HL-60 (cell line): ENCODE measurements around the gene MYBPC3.

Experiments used
- DNase-seq, 2 experiments: peaks; one replicate each; pipeline ENCODE4 v3.0.0-alpha.2; 2010 to 2020; ENCODE audit warnings: low read depth in 1 of 2, low spot score in 1 of 2
- H3K27ac ChIP-seq: fragments of 250-450 bp; sonication (Bioruptor Pico); replicated peaks from 2 replicates; pipeline ENCODE4 v1.5.1; 2020; ENCODE audit warnings: mild to moderate bottlenecking, moderate library complexity
- H3K27me3 ChIP-seq: fragments of 250-450 bp; sonication (Bioruptor Pico); 2 replicates; pipeline ENCODE4 v1.5.1; 2021; ENCODE audit warnings: mild to moderate bottlenecking, moderate library complexity; ENCODE audit not compliant: insufficient read depth, poor library complexity, severe bottlenecking
- H3K4me3 ChIP-seq: replicated peaks from 2 replicates; pipeline ENCODE4 v1.5.1; 2011; ENCODE audit warnings: mild to moderate bottlenecking, control low read depth, low read length; ENCODE audit not compliant: insufficient read depth
- CTCF ChIP-seq: IDR thresholded peaks from one replicate; pipeline ENCODE4 v1.5.1; 2011; ENCODE audit warnings: low read length, control low read depth, inconsistent platforms; ENCODE audit not compliant: insufficient read depth
- GABPA ChIP-seq: IDR thresholded peaks from 2 replicates; pipeline ENCODE4 v1.6.1; 2012; ENCODE audit warnings: low read depth
- POLR2AphosphoS5 ChIP-seq: IDR thresholded peaks from 2 replicates; pipeline ENCODE4 v1.6.1; 2012; ENCODE audit warnings: low read depth
- REST ChIP-seq: IDR thresholded peaks from 2 replicates; pipeline ENCODE4 v1.6.1; 2012; ENCODE audit warnings: low read depth; ENCODE audit not compliant: insufficient replicate concordance
- SPI1 ChIP-seq: IDR thresholded peaks from 2 replicates; pipeline ENCODE4 v1.6.1; 2012; ENCODE audit warnings: low read depth, mild to moderate bottlenecking, borderline replicate concordance

The MYBPC3 gene

GRCh38 chr11:47361419-47361818 is 8.9 kb upstream of the MYBPC3 start:
- Histone ChIP-seq H3K27me3 (no peaks in the 10 kb centered on the region), H3K27ac (peak overlapping the region; percentile 96), H3K4me3 (no peak overlapping the region)
- no peak for TF ChIP-seq REST
- no peak for TF ChIP-seq GABPA
- no peak for TF ChIP-seq CTCF
- TF ChIP-seq SPI1, result no peak
- no peak for TF ChIP-seq POLR2AphosphoS5
- DNase-seq, result no peak

- DNase-seq, result no peak
- TF ChIP-seq POLR2AphosphoS5 (no peak), SPI1 (no peak), CTCF (no peak)
- Histone ChIP-seq H3K27me3 (no peaks in the 10 kb centered on the region), H3K4me3 (no peak overlapping the region), H3K27ac (peak overlapping the region; percentile 96)
Measured at GRCh38 chr11:47360341-47360740, 7.8 kb upstream of the MYBPC3 start.

- H3K27me3 ChIP-seq, result no peaks in the 10 kb centered on the region
- DNase-seq, result peak; percentile 80 to 95
- H3K27ac ChIP-seq, result peak overlapping the region; percentile 96
- no peak overlapping the region for H3K4me3 ChIP-seq
- TF ChIP-seq CTCF (peak; percentile 3), REST (no peak), POLR2AphosphoS5 (peak; percentile 98), SPI1 (no peak; the same call in 1 of the 2 replicates), GABPA (no peak)
Measured at GRCh38 chr11:47359586-47359985, 7.1 kb upstream of the MYBPC3 start.

- H3K4me3 ChIP-seq, result no peak overlapping the region
- no peaks in the 10 kb centered on the region for H3K27me3 ChIP-seq
- H3K27ac ChIP-seq, result peak overlapping the region; percentile 96
- TF ChIP-seq SPI1 (no peak), CTCF (no peak), REST (no peak), GABPA (no peak), POLR2AphosphoS5 (no peak)
- no peak for DNase-seq
Measured at GRCh38 chr11:47359162-47359561, 6.7 kb upstream of the MYBPC3 start.
